ENCODE measurements around the gene GRAMD4. TPM values are rescaled to one million over a fixed set of nuclear protein-coding genes. Genes with fewer than 3 reads are reported as not detected.
"Not testable (repeated sequence)": the region's sequence is repeated elsewhere in the genome, so short reads cannot be mapped to it uniquely, and the experiment has no call there.

Gene GRAMD4
- total RNA-seq, 1 experiment from 2014 or later: 23.4 TPM

- no peak for DNase-seq
- peaks cover 7% of the 10 kb centered on the region for H3K4me1 Mint-ChIP-seq (ENCODE audit: low read depth, unreplicated experiment)
- no peaks in the 10 kb centered on the region for H3K9me3 Mint-ChIP-seq (ENCODE audit: unreplicated experiment)
- Histone ChIP-seq H3K4me1 (peaks cover 13% of the 10 kb centered on the region), H3K9me3 (no peaks in the 10 kb centered on the region), H3K36me3 (ENCODE audit: control insufficient read depth, insufficient read depth, low read length) (no peaks in the 10 kb centered on the region), H3K4me3 (ENCODE audit: low read depth, low read length) (no peak overlapping the region), H3K27me3 (replicated peaks; ENCODE audit: control insufficient read depth, insufficient read depth, low read length) (no peaks in the 10 kb centered on the region)
- H3K4me3 Mint-ChIP-seq (ENCODE audit: unreplicated experiment): no peak overlapping the region
- no peak overlapping the region for H3K27ac Mint-ChIP-seq (ENCODE audit: unreplicated experiment)
- H3K36me3 Mint-ChIP-seq (ENCODE audit: insufficient read depth, unreplicated experiment): peaks cover 7% of the 10 kb centered on the region
- no peak for TF ChIP-seq CTCF (IDR thresholded peaks at IDR 0.05; ENCODE audit: insufficient read depth in 1 of 2, low read depth in 1 of 2, low read length in 1 of 2, severe bottlenecking in 1 of 2, unreplicated experiment in 1 of 2)
- CTCF ChIA-PET: no interaction called here
- intact Hi-C loops (cut with micrococcal nuclease; ENCODE audit: unreplicated experiment): no loop called here
- POLR2A ChIA-PET: no interaction called here
- no TSS peak for BruUV-seq (replicated peaks)
- H3K27me3 Mint-ChIP-seq (ENCODE audit: insufficient read depth, unreplicated experiment): no peaks in the 10 kb centered on the region
These were observed 13.2 kb downstream of the GRAMD4 start for GRCh38 chr22:46633334-46633890.

- intact Hi-C loops (cut with micrococcal nuclease; ENCODE audit: unreplicated experiment): no loop called here
- Mint-ChIP-seq H3K4me3 (ENCODE audit: unreplicated experiment) (peak overlapping the region; percentile 0), H3K9me3 (ENCODE audit: unreplicated experiment) (no peaks in the 10 kb centered on the region), H3K27me3 (ENCODE audit: insufficient read depth, unreplicated experiment) (no peaks in the 10 kb centered on the region), H3K4me1 (ENCODE audit: low read depth, unreplicated experiment) (peaks cover 7% of the 10 kb centered on the region), H3K36me3 (ENCODE audit: insufficient read depth, unreplicated experiment) (peaks cover 9% of the 10 kb centered on the region), H3K27ac (ENCODE audit: unreplicated experiment) (peak overlapping the region; percentile 47)
- no peak for TF ChIP-seq CTCF (IDR thresholded peaks at IDR 0.05; ENCODE audit: insufficient read depth in 1 of 2, low read depth in 1 of 2, low read length in 1 of 2, severe bottlenecking in 1 of 2, unreplicated experiment in 1 of 2)
- Histone ChIP-seq H3K36me3 (ENCODE audit: control insufficient read depth, insufficient read depth, low read length) (no peaks in the 10 kb centered on the region), H3K27me3 (replicated peaks; ENCODE audit: control insufficient read depth, insufficient read depth, low read length) (no peaks in the 10 kb centered on the region), H3K4me1 (peaks cover 13% of the 10 kb centered on the region), H3K4me3 (ENCODE audit: low read depth, low read length) (no peak overlapping the region), H3K9me3 (no peaks in the 10 kb centered on the region)
- BruUV-seq (replicated peaks): no TSS peak
- no peak for DNase-seq
- POLR2A ChIA-PET: no interaction called here
- CTCF ChIA-PET: no interaction called here
These were observed 14.0 kb downstream of the GRAMD4 start for GRCh38 chr22:46634011-46634699.

GRCh38 chr22:46634973-46635685 is 14.9 kb downstream of the GRAMD4 start:
- POLR2A ChIA-PET; H3K9me3 ChIP-seq; H3K27me3 ChIP-seq (replicated peaks; ENCODE audit: control insufficient read depth, insufficient read depth, low read length); H3K4me1 Mint-ChIP-seq (ENCODE audit: low read depth, unreplicated experiment); H3K4me3 ChIP-seq (ENCODE audit: low read depth, low read length); BruUV-seq (replicated peaks); H3K27ac Mint-ChIP-seq (ENCODE audit: unreplicated experiment); H3K36me3 ChIP-seq (ENCODE audit: control insufficient read depth, insufficient read depth, low read length); H3K27me3 Mint-ChIP-seq (ENCODE audit: insufficient read depth, unreplicated experiment); H3K4me3 Mint-ChIP-seq (ENCODE audit: unreplicated experiment); intact Hi-C loops (cut with micrococcal nuclease; ENCODE audit: unreplicated experiment); H3K9me3 Mint-ChIP-seq (ENCODE audit: unreplicated experiment): not testable (repeated sequence)
- CTCF ChIA-PET: interaction anchor here (0.6 kb wide), 1 partner anchor 71 kb away, joined by 3 read pairs; no protein-coding TSS in a partner anchor
- peak in 1 of 2 experiments; percentile 50 for DNase-seq
- peaks cover 13% of the 10 kb centered on the region for H3K4me1 ChIP-seq
- H3K36me3 Mint-ChIP-seq (ENCODE audit: insufficient read depth, unreplicated experiment): peaks cover 12% of the 10 kb centered on the region

Data from Caco-2 (cell line).